Stimulated activated CD4-positive, alpha-beta T cell treated with anti-CD3 and anti-CD28 coated beads, Interleukin-12 subunit alpha, Interleukin-12 subunit beta, amount 100 ng/mL, for 4 hours (primary cell): ENCODE results near the gene KCTD19.

Experiments used
- DNase-seq: peaks from one replicate; pipeline ENCODE4 v3.0.0-alpha.2; 2020

The KCTD19 gene

GRCh38 chr16:67312719-67313118 lies 13.8 kb downstream of the KCTD19 start:
- DNase-seq: no peak

- DNase-seq: peak; percentile 74
Measured at GRCh38 chr16:67311607-67312488, 14.7 kb downstream of the KCTD19 start.

GRCh38 chr16:67310561-67310960 lies 16.0 kb downstream of the KCTD19 start:
- DNase-seq: no peak

- no peak for DNase-seq
Measured at GRCh38 chr16:67305216-67306071, 21.1 kb downstream of the KCTD19 start.

- DNase-seq: no peak
Measured at GRCh38 chr16:67304020-67304419, 22.5 kb downstream of the KCTD19 start.

- DNase-seq: no peak
Measured at GRCh38 chr16:67302970-67303369, 23.6 kb downstream of the KCTD19 start.

- DNase-seq: no peak
Measured at GRCh38 chr16:67302076-67302475, 24.5 kb downstream of the KCTD19 start.

- DNase-seq: no peak
Measured at GRCh38 chr16:67301080-67301782, 25.3 kb downstream of the KCTD19 start.

GRCh38 chr16:67299269-67299668 lies 27.3 kb downstream of the KCTD19 start:
- no peak for DNase-seq

- no peak for DNase-seq
Measured at GRCh38 chr16:67298277-67298676, 28.3 kb downstream of the KCTD19 start.

- no peak for DNase-seq
Measured at GRCh38 chr16:67296420-67296819, 30.1 kb downstream of the KCTD19 start.

- DNase-seq: no peak
Measured at GRCh38 chr16:67294938-67295361, 31.6 kb downstream of the KCTD19 start.

GRCh38 chr16:67294171-67294757 lies 32.3 kb downstream of the KCTD19 start:
- DNase-seq: no peak

- DNase-seq: no peak
Measured at GRCh38 chr16:67291461-67291860, 35.1 kb downstream of the KCTD19 start.

GRCh38 chr16:67287960-67288359 lies 38.6 kb downstream of the KCTD19 start:
- no peak for DNase-seq

GRCh38 chr16:67286441-67287235 lies 39.9 kb downstream of the KCTD19 start:
- DNase-seq: no peak

- no peak for DNase-seq
Measured at GRCh38 chr16:67284699-67285646, 41.6 kb downstream of the KCTD19 start.

GRCh38 chr16:67283826-67284555 lies 42.5 kb downstream of the KCTD19 start:
- no peak for DNase-seq

GRCh38 chr16:67283039-67283825 lies 43.3 kb downstream of the KCTD19 start:
- DNase-seq: no peak
